AML-193 (cell line): Measurements from ENCODE around the gene CNTNAP5.

ENCODE experiments used
- DNase-seq, 2 experiments: peaks; one replicate each; lab custom pipeline; 2025; lab: John Stamatoyannopoulos, UW

Gene CNTNAP5

GRCh38 chr2:124692707-124693106 lies 667.6 kb downstream of the CNTNAP5 start:
- no peak for DNase-seq

- no peak for DNase-seq
Measured at GRCh38 chr2:124693156-124693555, 668.1 kb downstream of the CNTNAP5 start.

- no peak for DNase-seq
Measured at GRCh38 chr2:124698979-124699565, 674.0 kb downstream of the CNTNAP5 start.

GRCh38 chr2:124702777-124703176 lies 677.7 kb downstream of the CNTNAP5 start:
- no peak for DNase-seq

GRCh38 chr2:124704071-124704925 lies 679.2 kb downstream of the CNTNAP5 start:
- no peak for DNase-seq

DNA sequence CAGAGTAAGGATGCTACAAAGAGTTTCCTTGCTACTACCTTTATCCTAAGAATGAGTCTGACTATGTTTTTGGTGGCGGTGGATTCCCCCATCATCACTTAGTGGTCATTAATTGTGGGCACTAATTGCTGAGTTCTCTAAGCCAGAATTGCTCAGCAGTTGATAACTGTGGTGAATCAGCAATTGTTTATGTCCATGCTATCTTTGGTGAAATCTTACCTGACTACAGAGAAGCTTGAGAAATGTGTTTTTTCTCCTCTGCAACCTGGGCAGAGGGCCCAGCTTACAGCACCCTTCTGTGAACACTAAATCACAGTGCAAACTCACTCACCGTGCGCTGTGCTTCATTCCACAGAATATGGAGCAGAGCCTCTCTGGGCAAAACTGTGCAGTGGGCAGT lies 683.6 kb downstream of the CNTNAP5 start:
- DNase-seq, result no peak

DNA sequence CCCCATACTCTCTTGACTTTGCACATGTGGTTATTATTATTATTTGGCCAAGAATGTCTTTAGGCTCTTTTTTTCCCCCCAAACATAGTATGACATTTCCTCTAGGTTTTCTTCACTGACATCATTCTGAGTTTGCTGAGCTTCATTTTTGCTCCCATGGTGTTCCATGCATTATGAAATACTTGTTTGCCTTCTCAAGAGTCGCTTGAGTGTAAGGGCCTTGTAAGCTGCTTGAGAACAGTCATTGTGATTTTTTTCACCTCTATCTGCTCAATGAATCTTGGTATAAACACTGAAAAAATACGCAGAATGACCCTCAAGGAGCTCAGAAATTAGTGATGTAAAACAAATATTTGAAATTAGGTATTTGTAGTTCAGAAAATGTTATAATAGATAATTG lies 688.9 kb downstream of the CNTNAP5 start:
- no peak for DNase-seq

DNA sequence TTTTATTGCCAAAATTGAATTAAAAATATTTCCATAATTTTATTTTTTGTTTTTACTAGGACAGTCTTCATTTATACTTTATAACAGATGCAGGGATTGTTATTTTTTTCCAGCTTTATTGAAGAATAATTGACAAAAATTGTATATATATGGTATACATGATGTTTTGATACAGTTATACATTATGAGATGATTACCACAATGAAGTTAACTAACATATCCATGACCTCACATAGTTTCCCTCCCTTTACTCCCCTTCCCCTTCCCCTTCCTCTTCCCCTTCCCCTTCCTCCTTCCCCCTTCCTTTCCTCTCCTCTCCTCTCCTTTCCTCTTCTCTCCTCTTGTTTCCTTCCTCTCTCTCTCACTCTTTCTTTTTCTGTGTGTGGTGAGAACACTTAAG lies 700.1 kb downstream of the CNTNAP5 start:
- no peak for DNase-seq

DNA sequence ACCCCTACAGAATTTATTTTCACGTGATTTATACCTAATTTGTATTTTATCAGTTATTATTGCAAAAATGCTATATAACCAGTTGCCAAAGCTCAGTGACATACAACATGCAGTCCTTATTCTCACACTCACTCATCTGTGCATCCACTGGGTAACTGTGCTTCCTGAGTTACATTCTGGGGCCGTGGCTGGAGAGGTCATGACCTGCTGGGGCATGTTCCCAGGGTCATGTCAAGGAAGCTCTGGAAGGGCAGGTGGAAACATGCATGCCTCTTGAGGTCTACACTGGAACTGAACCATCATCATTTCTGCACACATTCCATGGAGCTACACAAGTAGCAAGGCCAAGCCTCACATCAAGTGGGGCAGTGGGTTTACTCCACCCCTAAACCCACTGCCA lies 715.5 kb downstream of the CNTNAP5 start:
- DNase-seq, result no peak

DNA sequence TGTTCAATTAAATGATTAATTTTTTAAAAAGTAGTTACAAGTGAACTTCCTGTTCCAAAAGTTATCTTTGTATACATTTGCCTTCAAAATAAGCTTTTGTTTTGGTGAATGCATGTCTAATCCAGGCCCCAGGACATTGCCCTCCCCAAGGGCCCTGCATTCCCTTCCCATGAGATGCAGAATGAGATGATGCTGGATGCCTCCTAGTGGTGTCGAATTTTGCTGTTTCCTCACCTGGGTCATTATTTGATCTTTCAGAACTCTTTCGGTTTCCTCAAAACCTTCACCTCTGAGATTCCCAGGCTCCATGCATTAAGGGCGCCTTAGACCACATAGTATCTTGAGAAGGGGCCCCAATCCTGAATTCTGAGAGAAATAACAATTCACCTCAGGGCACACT lies 728.8 kb downstream of the CNTNAP5 start:
- DNase-seq, result no peak

DNA sequence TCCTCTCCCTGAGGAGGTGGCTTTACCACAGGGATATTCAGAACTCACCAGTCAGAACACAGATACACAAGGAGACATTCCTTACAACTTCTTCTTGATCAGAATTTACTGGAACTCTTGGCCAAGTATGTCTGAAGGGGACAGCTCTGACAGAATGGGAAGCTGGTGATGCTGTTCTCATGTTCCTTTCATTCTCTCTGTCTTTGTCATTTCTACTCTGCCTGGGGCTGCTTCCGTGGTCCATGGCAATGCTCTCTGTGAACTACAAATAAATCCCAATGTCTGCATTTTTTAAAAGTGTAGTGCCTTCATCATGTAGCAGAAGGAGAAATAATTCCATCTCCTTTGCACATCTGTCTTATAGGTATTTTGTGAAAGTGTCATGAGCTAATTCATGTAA lies 730.3 kb downstream of the CNTNAP5 start:
- no peak for DNase-seq

DNA sequence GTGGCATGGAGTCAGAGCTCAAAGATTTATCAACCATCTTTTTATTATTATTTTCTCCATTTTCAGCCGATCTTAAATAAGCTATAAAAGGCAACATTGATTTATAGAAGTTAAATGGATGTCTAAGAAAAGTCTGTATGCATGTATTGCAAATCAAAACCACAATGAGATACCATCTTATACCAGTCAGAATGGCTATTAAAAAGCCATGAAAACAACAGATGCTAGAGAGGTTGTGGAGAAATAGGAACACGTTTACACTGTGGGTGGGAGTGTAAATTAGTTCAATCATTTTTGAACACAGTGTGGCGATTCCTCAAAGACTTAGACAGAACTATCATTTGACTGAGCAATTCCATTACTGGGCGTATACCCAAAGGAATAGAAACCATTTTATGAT lies 731.0 kb downstream of the CNTNAP5 start:
- DNase-seq, result no peak

DNA sequence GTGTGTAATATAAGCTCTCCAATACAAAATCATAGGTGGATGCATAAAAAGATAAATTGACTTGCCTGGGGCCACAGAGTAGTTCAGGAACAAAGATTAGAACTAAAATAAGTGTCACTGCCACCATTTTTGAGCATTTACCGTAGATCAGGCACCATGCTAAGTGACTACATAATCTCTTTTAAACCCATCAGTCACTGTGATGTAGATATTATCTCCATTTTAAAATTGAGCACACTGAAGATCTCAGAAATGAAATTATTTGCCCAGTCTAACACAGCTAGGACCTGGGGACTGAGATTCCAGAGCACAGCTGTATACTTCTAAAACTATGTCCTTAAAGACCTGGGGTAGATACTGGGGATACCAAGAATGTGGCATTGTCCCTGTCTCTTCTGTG lies 737.3 kb downstream of the CNTNAP5 start:
- no peak for DNase-seq

DNA sequence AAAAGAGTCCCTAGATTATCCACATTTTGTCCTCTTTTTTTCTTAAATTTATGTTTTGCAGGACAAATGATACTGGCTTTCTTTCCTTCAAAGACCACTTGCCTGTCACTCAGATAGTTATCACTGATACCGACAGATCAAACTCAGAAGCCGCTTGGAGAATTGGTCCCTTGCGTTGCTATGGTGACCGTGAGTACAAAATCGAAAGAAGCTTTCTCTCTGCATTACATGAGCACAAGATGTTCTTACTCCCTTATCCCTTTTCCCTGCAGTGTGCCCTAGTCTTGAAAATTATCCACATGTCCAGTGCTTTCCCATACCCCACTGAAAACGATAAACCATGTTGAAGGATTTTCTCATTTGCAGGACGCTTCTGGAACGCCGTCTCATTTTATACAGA lies 738.5 kb downstream of the CNTNAP5 start:
- DNase-seq, result no peak

GRCh38 chr2:124774781-124775180 lies 749.7 kb downstream of the CNTNAP5 start:
- DNase-seq, result no peak

GRCh38 chr2:124776332-124776731 lies 751.2 kb downstream of the CNTNAP5 start:
- no peak for DNase-seq

DNA sequence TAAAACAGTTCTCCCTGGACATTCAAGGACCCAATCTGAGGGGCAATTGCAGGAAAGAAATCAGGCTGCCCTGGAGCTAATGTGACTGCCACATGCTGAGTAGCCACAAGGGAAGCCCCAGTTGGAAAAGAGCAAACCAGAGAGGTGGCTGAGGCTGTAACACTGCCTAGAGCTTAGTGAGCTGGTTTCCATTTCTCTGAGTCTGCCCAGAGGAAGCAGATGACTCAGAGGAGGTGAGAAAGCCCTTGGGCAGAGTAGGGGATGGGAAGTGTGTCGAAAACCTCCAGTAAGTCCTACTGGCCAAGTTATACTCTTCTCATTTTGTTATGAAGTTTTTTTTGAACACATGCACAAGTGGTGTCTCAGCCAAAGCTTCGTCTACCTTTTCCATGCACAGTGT lies 753.0 kb downstream of the CNTNAP5 start:
- DNase-seq, result no peak

DNA sequence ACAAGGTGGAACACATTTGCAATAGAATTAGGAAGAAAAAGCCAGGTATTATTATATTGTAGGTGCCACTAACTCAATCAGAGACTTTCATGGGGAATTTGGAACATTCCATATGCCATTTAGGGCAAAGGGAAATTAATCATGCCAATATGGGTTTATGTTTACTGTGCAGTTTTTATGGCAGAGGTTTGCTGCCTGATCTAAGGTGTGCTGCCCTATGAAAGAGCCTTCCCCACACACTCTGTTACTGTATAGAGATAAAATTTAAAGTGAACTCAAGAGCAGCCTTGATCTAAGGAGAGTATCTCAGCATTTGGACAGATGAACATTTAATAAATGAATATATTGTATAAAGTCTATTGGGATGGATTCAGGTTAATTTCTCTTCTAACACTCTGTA lies 771.6 kb downstream of the CNTNAP5 start:
- DNase-seq, result no peak

GRCh38 chr2:124797049-124797448 lies 772.0 kb downstream of the CNTNAP5 start:
- DNase-seq, result no peak

- no peak for DNase-seq
Measured at GRCh38 chr2:124798551-124798950, 773.5 kb downstream of the CNTNAP5 start.

GRCh38 chr2:124804014-124804940 lies 779.2 kb downstream of the CNTNAP5 start:
- peak; percentile 6 to 48 for DNase-seq

DNA sequence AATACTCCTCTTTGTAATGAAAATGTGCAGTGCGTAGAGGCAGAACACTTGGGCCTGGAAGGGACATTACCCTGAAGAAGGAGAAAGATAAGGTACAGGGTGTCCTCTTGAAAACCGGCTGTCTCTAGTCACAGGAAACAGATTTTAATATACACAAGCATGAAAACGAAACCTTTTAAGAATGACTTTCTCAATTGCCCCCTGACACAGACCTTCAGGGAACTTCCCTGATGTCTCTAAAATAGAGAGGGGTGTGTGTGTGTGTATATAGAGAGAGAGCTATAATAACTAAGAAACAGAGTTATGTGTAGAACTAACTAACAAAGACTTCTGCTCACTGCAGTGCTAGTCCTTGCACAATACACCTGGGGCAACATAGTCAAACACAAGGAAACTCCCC lies 780.0 kb downstream of the CNTNAP5 start:
- no peak for DNase-seq

GRCh38 chr2:124810132-124810531 lies 785.0 kb downstream of the CNTNAP5 start:
- no peak for DNase-seq
